ENCODE data around the gene GFI1B. TPM values are rescaled to one million over a fixed set of nuclear protein-coding genes. Genes with fewer than 3 reads are reported as not detected.

Gene GFI1B
- total RNA-seq, 1 experiment from 2014 or later: not detected

GRCh38 chr9:132948482-132949050 is 29.9 kb upstream of the GFI1B start:
- TF ChIP-seq, protein P1, sequence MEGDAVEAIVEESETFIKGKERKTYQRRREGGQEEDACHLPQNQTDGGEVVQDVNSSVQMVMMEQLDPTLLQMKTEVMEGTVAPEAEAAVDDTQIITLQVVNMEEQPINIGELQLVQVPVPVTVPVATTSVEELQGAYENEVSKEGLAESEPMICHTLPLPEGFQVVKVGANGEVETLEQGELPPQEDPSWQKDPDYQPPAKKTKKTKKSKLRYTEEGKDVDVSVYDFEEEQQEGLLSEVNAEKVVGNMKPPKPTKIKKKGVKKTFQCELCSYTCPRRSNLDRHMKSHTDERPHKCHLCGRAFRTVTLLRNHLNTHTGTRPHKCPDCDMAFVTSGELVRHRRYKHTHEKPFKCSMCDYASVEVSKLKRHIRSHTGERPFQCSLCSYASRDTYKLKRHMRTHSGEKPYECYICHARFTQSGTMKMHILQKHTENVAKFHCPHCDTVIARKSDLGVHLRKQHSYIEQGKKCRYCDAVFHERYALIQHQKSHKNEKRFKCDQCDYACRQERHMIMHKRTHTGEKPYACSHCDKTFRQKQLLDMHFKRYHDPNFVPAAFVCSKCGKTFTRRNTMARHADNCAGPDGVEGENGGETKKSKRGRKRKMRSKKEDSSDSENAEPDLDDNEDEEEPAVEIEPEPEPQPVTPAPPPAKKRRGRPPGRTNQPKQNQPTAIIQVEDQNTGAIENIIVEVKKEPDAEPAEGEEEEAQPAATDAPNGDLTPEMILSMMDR (IDR thresholded peaks at IDR 0.05; ENCODE audit: unreplicated experiment): no peak
- no peak for DNase-seq
- Mint-ChIP-seq H3K4me3 (ENCODE audit: low read depth, unreplicated experiment) (no peak overlapping the region), H3K27ac (ENCODE audit: unreplicated experiment) (no peak overlapping the region), H3K27me3 (ENCODE audit: unreplicated experiment) (no peaks in the 10 kb centered on the region), H3K9me3 (ENCODE audit: low read depth, unreplicated experiment) (no peaks in the 10 kb centered on the region), H3K4me1 (ENCODE audit: low read depth, unreplicated experiment) (peaks cover 6% of the 10 kb centered on the region), H3K36me3 (ENCODE audit: insufficient read depth, unreplicated experiment) (peaks cover 18% of the 10 kb centered on the region)
- intact Hi-C loops (cut with micrococcal nuclease; ENCODE audit: unreplicated experiment): no loop called here
- no TSS peak for BruUV-seq (replicated peaks)
- CTCF ChIA-PET: no interaction called here

- intact Hi-C loops (cut with micrococcal nuclease; ENCODE audit: unreplicated experiment): no loop called here
- TF ChIP-seq, protein P1 (IDR thresholded peaks at IDR 0.05; ENCODE audit: unreplicated experiment): no peak
- no TSS peak for BruUV-seq (replicated peaks)
- H3K36me3 Mint-ChIP-seq (ENCODE audit: insufficient read depth, unreplicated experiment): peaks cover 7% of the 10 kb centered on the region
- H3K27me3 Mint-ChIP-seq (ENCODE audit: unreplicated experiment): no peaks in the 10 kb centered on the region
- CTCF ChIA-PET: no interaction called here
- no peak for DNase-seq
- H3K4me3 Mint-ChIP-seq (ENCODE audit: low read depth, unreplicated experiment): no peak overlapping the region
- peaks cover 6% of the 10 kb centered on the region for H3K4me1 Mint-ChIP-seq (ENCODE audit: low read depth, unreplicated experiment)
- no peaks in the 10 kb centered on the region for H3K9me3 Mint-ChIP-seq (ENCODE audit: low read depth, unreplicated experiment)
- H3K27ac Mint-ChIP-seq (ENCODE audit: unreplicated experiment): no peak overlapping the region
Observed at GRCh38 chr9:132949709-132950108, 28.8 kb upstream of the GFI1B start.

- CTCF ChIA-PET: interaction anchor here (0.6 kb wide), 1 partner anchor 1008 kb away, joined by 3 read pairs; no protein-coding TSS in a partner anchor
Observed at GRCh38 chr9:132955123-132955522, 23.4 kb upstream of the GFI1B start.

GRCh38 chr9:132955768-132956167 is 22.7 kb upstream of the GFI1B start:
- Mint-ChIP-seq H3K9me3 (ENCODE audit: low read depth, unreplicated experiment) (peaks cover 13% of the 10 kb centered on the region), H3K27me3 (ENCODE audit: unreplicated experiment) (peaks cover 43% of the 10 kb centered on the region), H3K36me3 (ENCODE audit: insufficient read depth, unreplicated experiment) (no peaks in the 10 kb centered on the region), H3K27ac (ENCODE audit: unreplicated experiment) (no peak overlapping the region), H3K4me1 (ENCODE audit: low read depth, unreplicated experiment) (peaks cover 13% of the 10 kb centered on the region), H3K4me3 (ENCODE audit: low read depth, unreplicated experiment) (no peak overlapping the region)
- no TSS peak for BruUV-seq (replicated peaks)
- no peak for DNase-seq
- CTCF ChIA-PET: interaction anchor here (1.1 kb wide), 1 partner anchor 53 kb away, joined by 3 read pairs; no protein-coding TSS in a partner anchor
- intact Hi-C loops (cut with micrococcal nuclease; ENCODE audit: unreplicated experiment): no loop called here
- TF ChIP-seq, protein P1 (IDR thresholded peaks at IDR 0.05; ENCODE audit: unreplicated experiment): no peak

More at GRCh38 chr9:132955123-132955522, 23.4 kb upstream of the GFI1B start:
- no peak for DNase-seq
- H3K4me1 Mint-ChIP-seq (ENCODE audit: low read depth, unreplicated experiment): peaks cover 13% of the 10 kb centered on the region
- BruUV-seq (replicated peaks): no TSS peak
- no peak overlapping the region for H3K27ac Mint-ChIP-seq (ENCODE audit: unreplicated experiment)
- H3K36me3 Mint-ChIP-seq (ENCODE audit: insufficient read depth, unreplicated experiment): no peaks in the 10 kb centered on the region
- no peak overlapping the region for H3K4me3 Mint-ChIP-seq (ENCODE audit: low read depth, unreplicated experiment)
- intact Hi-C loops (cut with micrococcal nuclease; ENCODE audit: unreplicated experiment): no loop called here
- TF ChIP-seq, protein P1 (IDR thresholded peaks at IDR 0.05; ENCODE audit: unreplicated experiment): no peak
- peaks cover 13% of the 10 kb centered on the region for H3K9me3 Mint-ChIP-seq (ENCODE audit: low read depth, unreplicated experiment)
- H3K27me3 Mint-ChIP-seq (ENCODE audit: unreplicated experiment): peaks cover 36% of the 10 kb centered on the region
